GM18508 (cell line): Measurements from ENCODE around the gene PLGRKT.
"Not testable (repeated sequence)": the region's sequence is repeated elsewhere in the genome, so short reads cannot be mapped to it uniquely, and the experiment has no call there.

ENCODE experiments used
- ATAC-seq: cut with Tn5 transposase; IDR thresholded peaks from one replicate; pipeline ENCODE4 v1.9.1; 2021; ENCODE audit warnings: moderate number of reproducible peaks; ENCODE audit not compliant: insufficient read depth, unreplicated experiment

The PLGRKT gene

GRCh38 chr9:5433841-5434810 is 3.6 kb downstream of the PLGRKT start:
- not testable (repeated sequence) for ATAC-seq

- not testable (repeated sequence) for ATAC-seq
These were observed 4.4 kb downstream of the PLGRKT start for GRCh38 chr9:5433328-5433727.

DNA sequence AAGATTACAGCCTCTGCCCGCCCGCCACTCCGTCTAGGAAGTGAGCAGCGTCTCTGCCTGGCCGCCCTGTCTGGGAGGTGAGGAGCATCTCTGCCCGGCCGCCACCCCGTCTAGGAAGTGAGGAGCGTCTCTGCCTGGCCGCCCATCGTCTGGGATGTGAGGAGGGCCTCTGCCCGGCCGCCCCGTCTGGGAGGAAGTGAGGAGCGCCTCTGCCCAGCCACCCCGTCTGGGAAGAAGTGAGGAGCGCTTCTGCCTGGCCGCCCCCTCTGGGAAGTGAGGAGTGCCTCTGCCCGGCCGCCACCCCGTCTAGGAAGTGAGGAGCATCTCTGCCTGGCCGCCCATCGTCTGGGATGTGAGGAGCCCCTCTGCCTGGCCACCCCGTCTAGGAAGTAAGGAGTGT is 4.8 kb downstream of the PLGRKT start:
- ATAC-seq, result not testable (repeated sequence)

- no peak for ATAC-seq
These were observed 6.8 kb downstream of the PLGRKT start for GRCh38 chr9:5430912-5431311.

DNA sequence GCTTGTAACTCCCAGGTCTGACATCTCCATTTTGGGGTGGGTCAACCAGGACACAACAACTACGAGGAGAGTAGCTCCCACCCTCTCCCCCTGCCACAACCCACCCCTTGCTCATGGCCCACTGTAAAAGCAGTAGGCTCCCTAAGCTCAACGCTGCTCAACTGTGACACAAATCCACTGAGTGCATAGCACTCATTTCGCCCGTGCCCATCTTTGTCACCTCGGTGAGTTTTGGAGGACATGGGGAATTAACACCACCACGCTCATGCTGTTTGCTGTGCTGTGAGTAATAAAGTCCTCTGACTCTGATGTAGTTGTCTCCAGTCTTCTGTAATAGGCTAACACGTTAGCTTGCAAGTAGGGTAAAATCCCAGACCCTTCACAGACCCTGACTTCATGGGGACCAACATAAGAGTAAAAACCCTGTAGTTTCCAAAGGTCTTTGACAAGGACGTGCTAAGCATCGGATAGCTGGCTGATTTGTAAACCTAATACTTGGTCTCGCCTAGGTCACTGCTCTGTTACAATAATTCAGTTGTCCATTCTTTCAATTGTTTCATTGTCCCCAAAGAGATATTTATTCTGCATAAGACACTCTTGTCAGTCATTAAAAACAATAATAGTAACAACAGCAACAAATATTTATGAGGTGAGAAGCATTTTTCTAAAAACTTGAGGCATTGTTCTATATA is 7.7 kb downstream of the PLGRKT start:
- ATAC-seq, result no peak

GRCh38 chr9:5428794-5429528 is 8.8 kb downstream of the PLGRKT start:
- no peak for ATAC-seq

GRCh38 chr9:5428172-5428571 is 9.6 kb downstream of the PLGRKT start:
- no peak for ATAC-seq

GRCh38 chr9:5427005-5427404 is 10.7 kb downstream of the PLGRKT start:
- ATAC-seq, result no peak

- ATAC-seq, result no peak
These were observed 12.6 kb downstream of the PLGRKT start for GRCh38 chr9:5425006-5425628.

DNA sequence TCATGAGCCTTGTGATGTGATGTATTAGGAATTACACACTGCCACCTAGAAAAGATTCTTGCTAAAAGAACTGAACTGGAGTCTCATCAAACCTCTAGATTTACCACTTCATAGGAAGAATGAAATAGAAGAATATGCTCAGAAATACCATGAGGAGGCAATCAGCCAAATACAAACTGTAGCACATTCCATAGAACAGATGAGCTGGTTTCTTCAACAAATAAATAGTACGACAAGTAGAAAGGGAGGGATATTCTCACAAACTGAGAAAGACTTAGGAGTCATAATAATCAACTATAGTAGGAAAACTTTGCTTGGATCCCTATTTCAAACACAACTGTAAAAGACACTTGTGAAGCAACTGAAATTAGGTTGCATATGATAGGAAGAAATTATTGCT is 15.4 kb downstream of the PLGRKT start:
- ATAC-seq, result no peak

DNA sequence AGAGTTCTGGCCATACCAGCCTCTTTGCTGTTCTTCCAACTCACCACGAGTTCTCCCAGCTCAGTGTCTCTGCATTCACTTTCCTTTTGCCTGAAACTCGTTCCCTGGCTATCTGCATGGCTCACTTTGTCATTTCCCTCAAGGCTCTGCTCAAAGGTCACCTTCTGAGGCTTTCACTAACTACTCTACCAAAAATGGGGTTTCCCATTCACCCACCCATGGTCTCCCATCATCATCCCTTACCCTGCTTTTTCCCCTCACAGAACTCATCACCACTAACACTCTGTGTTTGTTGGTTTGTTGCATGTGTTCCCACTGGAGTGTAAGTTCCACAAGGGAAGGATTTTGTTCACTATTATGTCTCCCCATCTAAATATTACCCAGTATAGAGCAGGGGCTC is 16.6 kb downstream of the PLGRKT start:
- no peak for ATAC-seq

GRCh38 chr9:5419987-5420386 is 17.7 kb downstream of the PLGRKT start:
- ATAC-seq, result no peak

DNA sequence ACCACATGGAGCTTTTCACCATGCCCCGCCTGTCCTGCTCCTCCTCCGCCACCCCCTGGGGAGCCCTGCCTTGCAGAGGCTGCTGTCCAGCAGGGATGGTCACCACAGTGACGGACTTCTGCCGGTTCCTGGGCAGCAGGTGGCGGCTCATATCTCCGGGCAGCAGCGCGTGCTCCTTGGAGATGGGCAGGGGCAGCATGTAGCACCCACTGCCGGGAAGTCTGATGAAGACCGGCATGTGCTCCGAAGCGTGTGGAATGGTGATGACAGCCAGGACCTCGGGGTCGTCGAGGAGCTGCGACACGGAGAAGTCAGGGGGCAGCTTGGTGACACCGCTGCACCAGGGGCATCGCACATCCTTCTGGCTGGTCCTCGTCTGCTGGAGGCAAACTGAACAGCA is 19.2 kb downstream of the PLGRKT start:
- no peak for ATAC-seq

DNA sequence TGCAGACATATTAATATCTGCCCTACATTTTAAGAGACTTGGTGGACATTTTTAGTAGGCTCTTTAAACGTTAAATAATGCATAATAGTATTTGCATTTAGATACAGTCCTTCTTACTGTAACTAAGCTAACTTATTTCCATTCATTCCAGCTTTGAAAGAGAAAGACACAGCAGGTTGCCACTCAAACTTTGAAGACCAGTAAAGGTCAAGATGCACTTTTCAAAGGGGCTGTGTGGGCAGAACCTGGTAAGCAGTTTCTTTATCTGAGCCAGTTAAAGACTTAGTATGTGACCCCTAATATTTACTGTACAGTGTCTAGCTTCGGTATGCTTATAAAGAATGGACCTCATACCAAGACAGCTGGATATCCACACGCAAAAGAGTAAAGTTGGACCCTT is 20.8 kb downstream of the PLGRKT start:
- ATAC-seq, result no peak

DNA sequence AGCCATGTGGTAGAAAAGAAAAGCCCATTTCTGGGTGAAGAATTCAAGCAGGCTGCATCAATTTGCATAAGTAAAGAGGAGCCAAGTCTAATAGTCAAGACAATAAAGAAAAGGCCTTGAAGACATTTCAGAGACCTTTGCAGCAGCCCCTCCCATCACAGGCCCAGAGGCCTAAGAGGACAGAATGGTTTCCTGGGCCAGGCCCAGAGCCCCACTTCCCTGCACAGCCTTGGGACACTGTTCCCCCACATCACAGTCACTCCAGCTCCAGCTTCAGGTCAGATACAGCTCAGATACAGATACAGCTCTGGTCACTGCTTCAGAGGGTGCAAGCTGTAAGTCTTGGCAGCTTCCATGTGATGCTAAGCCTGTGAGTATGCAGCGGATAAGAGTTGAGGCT is 29.1 kb downstream of the PLGRKT start:
- no peak for ATAC-seq

GRCh38 chr9:5402217-5402616 is 35.5 kb downstream of the PLGRKT start:
- no peak for ATAC-seq

GRCh38 chr9:5397547-5397946 is 40.2 kb downstream of the PLGRKT start:
- ATAC-seq, result not testable (repeated sequence)

GRCh38 chr9:5395428-5395827 is 42.3 kb downstream of the PLGRKT start:
- ATAC-seq, result no peak

DNA sequence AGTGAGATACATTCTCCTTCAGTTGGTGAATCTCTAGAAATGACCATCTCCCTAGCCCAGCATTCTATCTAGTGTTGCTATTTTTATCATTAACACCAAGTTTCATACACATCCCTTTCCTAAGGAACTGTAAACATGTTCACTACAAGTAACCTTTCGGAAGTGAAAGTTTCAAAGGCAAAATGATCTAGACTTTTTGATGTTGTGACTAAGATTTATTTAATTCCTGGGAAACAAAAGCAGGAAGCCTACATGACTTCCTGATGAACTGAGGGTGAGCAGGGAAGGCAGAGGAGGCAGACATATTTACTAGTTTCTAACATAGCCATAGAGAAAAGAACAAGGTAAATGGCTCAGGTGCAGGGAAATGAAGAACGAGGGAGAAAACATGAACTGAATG is 43.7 kb downstream of the PLGRKT start:
- not testable (repeated sequence) for ATAC-seq

- ATAC-seq, result no peak
These were observed 44.2 kb downstream of the PLGRKT start for GRCh38 chr9:5393497-5393896.
